H1 (cell line): ENCODE results near the gene AVL9. TPM values are rescaled to one million over a fixed set of nuclear protein-coding genes. Genes with fewer than 3 reads are reported as not detected.

ENCODE experiments used
- CTCF ChIA-PET: fragments of 300-600 bp; sonication (Branson Sonifier 250); formaldehyde crosslinking; loops from one replicate; lab custom pipeline; 2021; ENCODE audit not compliant: partially characterized antibody; lab: Charles Lee
- POLR2A ChIA-PET: fragments of 300-600 bp; sonication (Branson Sonifier 250); formaldehyde crosslinking; loops from one replicate; lab custom pipeline; 2021; ENCODE audit warnings: inconsistent platforms; ENCODE audit not compliant: partially characterized antibody; lab: Charles Lee
- DNase-seq, 2 experiments: peaks; one replicate each; pipeline versions ENCODE4 v3.0.0 to v3.0.0-alpha.2; 2010 to 2022; ENCODE audit warnings: low spot score in 2 of 2, low read depth in 1 of 2, mixed read lengths in 1 of 2
- FAIRE-seq: peaks from 2 replicates; lab custom pipeline; 2011; peaks lifted over from hg19 to GRCh38; lab: Jason Lieb, UNC
- H2AFZ ChIP-seq: 2 replicates; pipeline ENCODE4 v1.8.1; 2012; ENCODE audit warnings: low read length, inconsistent platforms
- H2AK5ac ChIP-seq: 2 replicates; pipeline ENCODE4 v1.6.1; 2013; ENCODE audit warnings: low read depth, low read length
- H2BK120ac ChIP-seq: replicated peaks from 2 replicates; pipeline ENCODE3; 2013; ENCODE audit warnings: low read depth, low read length, inconsistent platforms
- H2BK12ac ChIP-seq: 2 replicates; pipeline ENCODE4 v1.6.1; 2013; ENCODE audit warnings: low read depth, low read length
- H2BK15ac ChIP-seq: 2 replicates; pipeline ENCODE4 v1.6.1; 2013; ENCODE audit warnings: low read length
- H2BK20ac ChIP-seq: 2 replicates; pipeline ENCODE4 v1.6.1; 2013; ENCODE audit warnings: low read length
- H2BK5ac ChIP-seq: 2 replicates; pipeline ENCODE4 v1.6.1; 2013; ENCODE audit warnings: low read depth, low read length
- H3K14ac ChIP-seq: 2 replicates; pipeline ENCODE4 v1.6.1; 2013; ENCODE audit warnings: inconsistent platforms; ENCODE audit not compliant: insufficient read length
- H3K18ac ChIP-seq: 2 replicates; pipeline ENCODE4 v1.6.1; 2013; ENCODE audit warnings: low read length; ENCODE audit errors: extremely low read depth
- H3K23ac ChIP-seq: 2 replicates; pipeline ENCODE4 v1.6.1; 2013; ENCODE audit warnings: inconsistent platforms; ENCODE audit not compliant: insufficient read length
- H3K23me2 ChIP-seq: 2 replicates; pipeline ENCODE4 v1.6.1; 2013; ENCODE audit warnings: low read depth, low read length
- H3K27ac ChIP-seq: 2 replicates; pipeline ENCODE4 v1.6.1; 2011; ENCODE audit warnings: low read depth, low read length, inconsistent platforms
- H3K27me3 ChIP-seq, 4 experiments: replicated peaks in 1 of 4; 1 replicate in 1 of 4; 2 replicates in 3 of 4; pipeline versions ENCODE4 v1.6.1 to v1.8.1; 2011 to 2013; ENCODE audit warnings: low read length in 3 of 4, mild to moderate bottlenecking in 3 of 4, inconsistent platforms in 2 of 4, mixed read lengths in 2 of 4, moderate library complexity in 1 of 4; ENCODE audit not compliant: control insufficient read depth in 3 of 4, insufficient read depth in 3 of 4; ENCODE audit errors: extremely low read depth in 1 of 4
- H3K36me3 ChIP-seq, 4 experiments: 2 replicates each; pipeline versions ENCODE4 v1.6.1 to v1.8.1; 2011 to 2013; ENCODE audit warnings: mild to moderate bottlenecking in 4 of 4, low read length in 3 of 4, moderate library complexity in 2 of 4, control low read depth in 1 of 4, inconsistent platforms in 1 of 4; ENCODE audit not compliant: insufficient read depth in 4 of 4, control insufficient read depth in 2 of 4
- H3K4ac ChIP-seq: replicated peaks from 2 replicates; pipeline ENCODE3; 2013; ENCODE audit warnings: low read length, low read depth, mixed read lengths, inconsistent platforms; ENCODE audit not compliant: insufficient read length
- H3K4me1 ChIP-seq, 4 experiments: replicated peaks in 1 of 4; 1 replicate in 1 of 4; 2 replicates in 3 of 4; pipeline versions ENCODE4 v1.6.1 to v1.8.1; 2011 to 2013; ENCODE audit warnings: low read length in 3 of 4, inconsistent platforms in 2 of 4, mixed read lengths in 1 of 4; ENCODE audit not compliant: insufficient read depth in 4 of 4, control insufficient read depth in 3 of 4
- H3K4me2 ChIP-seq, 2 experiments: 2 replicates each; pipeline versions ENCODE4 v1.6.1 to v1.8.1; 2011 to 2013; ENCODE audit warnings: low read depth in 2 of 2, low read length in 2 of 2, control low read depth in 1 of 2, inconsistent platforms in 1 of 2, mild to moderate bottlenecking in 1 of 2; ENCODE audit not compliant: insufficient read depth in 1 of 2
- H3K4me3 ChIP-seq, 4 experiments: fragments of 200-600, 300-600 bp in 1 of 4; sonication (generic), shearing (Covaris generic), sonication (Bioruptor Twin) in 1 of 4; 2 replicates each; pipeline versions ENCODE4 v1.5.1 to v1.8.1; 2011 to 2016; ENCODE audit warnings: low read length in 4 of 4, low read depth in 3 of 4, control low read depth in 2 of 4, inconsistent platforms in 2 of 4, mild to moderate bottlenecking in 2 of 4, mixed read lengths in 1 of 4, moderate library complexity in 1 of 4; ENCODE audit not compliant: insufficient read depth in 2 of 4; ENCODE audit errors: extremely low read depth in 1 of 4
- H3K56ac ChIP-seq: replicated peaks from 2 replicates; pipeline ENCODE3; 2013; ENCODE audit warnings: low read depth, mild to moderate bottlenecking, mixed read lengths, low read length, inconsistent platforms; ENCODE audit not compliant: insufficient read length
- H3K79me1 ChIP-seq: 2 replicates; pipeline ENCODE4 v1.6.1; 2013; ENCODE audit warnings: low read depth, low read length, control low read depth
- H3K79me2 ChIP-seq, 2 experiments: 2 replicates each; pipeline versions ENCODE4 v1.6.1 to v1.8.1; 2012 to 2013; ENCODE audit warnings: low read length in 2 of 2, mild to moderate bottlenecking in 2 of 2, inconsistent platforms in 1 of 2; ENCODE audit not compliant: insufficient read depth in 2 of 2, control insufficient read depth in 1 of 2
- H3K9ac ChIP-seq, 4 experiments: replicated peaks in 1 of 4; 1 replicate in 1 of 4; 2 replicates in 3 of 4; pipeline versions ENCODE4 v1.6.1 to v1.8.1; 2011 to 2013; ENCODE audit warnings: low read depth in 3 of 4, low read length in 3 of 4, control low read depth in 2 of 4, mild to moderate bottlenecking in 2 of 4, moderate library complexity in 2 of 4, inconsistent platforms in 1 of 4; ENCODE audit errors: extremely low read depth in 1 of 4
- H3K9me3 ChIP-seq, 2 experiments: 2 replicates each; pipeline versions ENCODE4 v1.6.1 to v1.8.1; 2012 to 2013; ENCODE audit warnings: mild to moderate bottlenecking in 2 of 2, moderate library complexity in 2 of 2, control low read depth in 1 of 2, inconsistent platforms in 1 of 2, low read depth in 1 of 2, low read length in 1 of 2, mixed read lengths in 1 of 2; ENCODE audit not compliant: insufficient read depth in 2 of 2
- H4K20me1 ChIP-seq, 2 experiments: replicated peaks in 1 of 2; 2 replicates each; pipeline versions ENCODE3 to v1.8.1; 2011 to 2013; ENCODE audit warnings: inconsistent platforms in 2 of 2, low read length in 2 of 2, mild to moderate bottlenecking in 1 of 2; ENCODE audit not compliant: insufficient read depth in 2 of 2, control insufficient read depth in 1 of 2
- H4K5ac ChIP-seq: 2 replicates; pipeline ENCODE4 v1.6.1; 2013; ENCODE audit warnings: low read length, low read depth, mixed read lengths, inconsistent platforms; ENCODE audit not compliant: insufficient read length
- H4K8ac ChIP-seq: 2 replicates; pipeline ENCODE4 v1.8.0; 2013; ENCODE audit warnings: mild to moderate bottlenecking, moderate library complexity, low read length, inconsistent platforms; ENCODE audit not compliant: insufficient read depth; ENCODE audit errors: extremely low read depth
- H4K91ac ChIP-seq: replicated peaks from 2 replicates; pipeline ENCODE3; 2013; ENCODE audit warnings: low read length, mixed read lengths, inconsistent platforms; ENCODE audit not compliant: insufficient read length
- ATF3 ChIP-seq: IDR thresholded peaks from 2 replicates; pipeline ENCODE4 v1.6.1; 2011; ENCODE audit warnings: low read depth, mild to moderate bottlenecking, low read length; ENCODE audit not compliant: insufficient read depth
- CTCF ChIP-seq, 3 experiments: IDR thresholded peaks; 1 replicate in 2 of 3; 2 replicates in 1 of 3; pipeline versions ENCODE4 v1.5.1 to v1.6.1; 2011; ENCODE audit warnings: low read length in 3 of 3, mild to moderate bottlenecking in 3 of 3, inconsistent platforms in 2 of 3, low read depth in 1 of 3, moderate library complexity in 1 of 3; ENCODE audit not compliant: insufficient read depth in 1 of 3; ENCODE audit errors: control extremely low read depth in 1 of 3
- NRF1 ChIP-seq: IDR thresholded peaks from 2 replicates; pipeline ENCODE4 v1.6.1; 2011; ENCODE audit warnings: mild to moderate bottlenecking, low read depth, low read length, improper control_type of control experiment
- RNF2 ChIP-seq: fragments of 200-900, 300-1000 bp; sonication (generic); IDR thresholded peaks from 2 replicates; pipeline ENCODE4 v1.7.1; 2016; ENCODE audit warnings: borderline replicate concordance, low read depth, mild to moderate bottlenecking, antibody characterized with exemption, low read length; ENCODE audit not compliant: poor library complexity, severe bottlenecking; ENCODE audit errors: missing control alignments
- SAP30 ChIP-seq: fragments of 300-600 bp; sonication (generic); IDR thresholded peaks from 2 replicates; pipeline ENCODE4 v1.7.1; 2012; ENCODE audit warnings: low read length, moderate library complexity, mild to moderate bottlenecking, inconsistent platforms; ENCODE audit not compliant: insufficient read depth, insufficient replicate concordance
- WGBS, 2 experiments: shearing (Covaris generic) in 1 of 2; methylation state at CpG; one replicate each; pipeline versions ENCODE4 v1.1.6 to v1.1.7; 2013 to 2015; ENCODE audit warnings: low lambda C conversion rate in 2 of 2, mixed read lengths in 2 of 2, inconsistent platforms in 1 of 2, low coverage in 1 of 2, missing lambda C conversion rate in 1 of 2; ENCODE audit not compliant: insufficient replicate concordance in 2 of 2, insufficient coverage in 1 of 2, insufficient read length in 1 of 2; ENCODE audit errors: extremely low coverage in 1 of 2, missing lambda C conversion rate in 1 of 2; 5-methylcytosine and 5-hydroxymethylcytosine counted together
- polyA plus RNA-seq, 7 experiments: library from polyadenylated mRNA; depleted of rRNA in 3 of 7; stranded (reverse) in 5 of 7; unstranded in 2 of 7; fragments of >200 nt in 5 of 7; fragments of 200-250 nt in 2 of 7; gene quantifications; 1 replicate in 5 of 7; 2 replicates in 1 of 7; 4 replicates in 1 of 7; pipeline versions ENCODE4 v1.2.1 to v1.2.3, GENCODE V29; 2011 to 2013; ENCODE audit warnings: missing spikeins in 2 of 7, mixed read lengths in 2 of 7
- total RNA-seq: library from RNA; stranded (reverse); fragmentation: NEBNext Ultra II Directional; extraction: Animal tissue kit (Norgen Biotek cat#: 25700); gene quantifications from 2 replicates; pipeline ENCODE4 v1.2.1, GENCODE V29; 2021
- TF ChIP-seq, protein P1 (sequence below): IDR thresholded peaks from 2 replicates; pipeline ENCODE4 v1.6.1; 2011; ENCODE audit warnings: low read length, improper control_type of control experiment

The AVL9 gene
- total and polyA plus RNA-seq, 2 of the 8 experiments (the other 6 are each of a cell fraction or from before 2014, with no cell fraction given), result 15.5 to 42.1 TPM

- Histone ChIP-seq H3K79me2 (peaks cover 0 to 62% of the 10 kb centered on the region in 2 experiments; a peak in 3 of 4 replicates), H2AFZ (no peak overlapping the region), H4K5ac (no peak overlapping the region), H3K4ac (no peak overlapping the region), H3K4me3 (no peak overlapping the region), H3K27ac (no peak overlapping the region), H4K91ac (no peak overlapping the region), H3K23ac (no peak overlapping the region), H3K9ac (no peak overlapping the region), H2BK20ac (no peak overlapping the region), H3K9me3 (peaks cover 38 to 45% of the 10 kb centered on the region in 2 experiments), H3K23me2 (no peaks in the 10 kb centered on the region), H3K14ac (no peak overlapping the region), H2AK5ac (no peak overlapping the region), H2BK120ac (no peak overlapping the region), H3K4me2 (no peak overlapping the region), H3K27me3 (no peaks in the 10 kb centered on the region), H3K56ac (no peak overlapping the region), H2BK15ac (no peak overlapping the region), H3K18ac (no peak overlapping the region), H2BK5ac (no peak overlapping the region), H3K79me1 (peaks cover 3% of the 10 kb centered on the region; the same call in 1 of the 2 replicates), H2BK12ac (no peak overlapping the region), H3K36me3 (peaks cover 0 to 28% (median 13%) of the 10 kb centered on the region in 4 experiments; a peak in 6 of 8 replicates), H4K20me1 (peaks cover 2 to 7% of the 10 kb centered on the region in 2 experiments), H4K8ac (no peak overlapping the region), H3K4me1 (peaks cover 5 to 21% (median 13%) of the 10 kb centered on the region in 4 experiments; a peak in 6 of 7 replicates)
- no peak for DNase-seq
- WGBS, 2 experiments, result 94% methylated on average over 6 of the region's 6 CpGs; no CpG with 5 or more reads in 1 of the 2 experiments
- POLR2A ChIA-PET, result no interaction called here
- CTCF ChIA-PET, result interaction anchor here (0.9 kb wide), 1 partner anchor 10 kb away, joined by 3 read pairs; no protein-coding TSS in a partner anchor
- no peak for FAIRE-seq
- TF ChIP-seq CTCF (IDR thresholded peaks at IDR 0.05; ENCODE audit: control extremely low read depth in 1 of 3, insufficient read depth in 1 of 3, low read depth in 1 of 3, low read length in 3 of 3) (no peak), NRF1 (no peak), ATF3 (no peak), RNF2 (no peak), SAP30 (no peak)
- TF ChIP-seq, protein P1, sequence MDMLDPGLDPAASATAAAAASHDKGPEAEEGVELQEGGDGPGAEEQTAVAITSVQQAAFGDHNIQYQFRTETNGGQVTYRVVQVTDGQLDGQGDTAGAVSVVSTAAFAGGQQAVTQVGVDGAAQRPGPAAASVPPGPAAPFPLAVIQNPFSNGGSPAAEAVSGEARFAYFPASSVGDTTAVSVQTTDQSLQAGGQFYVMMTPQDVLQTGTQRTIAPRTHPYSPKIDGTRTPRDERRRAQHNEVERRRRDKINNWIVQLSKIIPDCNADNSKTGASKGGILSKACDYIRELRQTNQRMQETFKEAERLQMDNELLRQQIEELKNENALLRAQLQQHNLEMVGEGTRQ, result no peak
These were observed 27.6 kb downstream of the AVL9 start for GRCh38 chr7:32522746-32523530.
